Osteocyte (in vitro differentiated cells): ENCODE results near the gene CTDNEP1. TPM values are rescaled to one million over a fixed set of nuclear protein-coding genes. Genes with fewer than 3 reads are reported as not detected.
A peak's percentile ranks its signal among the peaks of the same experiment; 100 is the strongest.

Experiments
- DNase-seq: peaks from one replicate; pipeline ENCODE4 v3.0.0; 2021; ENCODE audit warnings: mixed read lengths; ENCODE audit not compliant: unreplicated experiment; ENCODE audit errors: extremely low spot score
- H3K27ac Mint-ChIP-seq: one replicate; pipeline ENCODE4 v1.8.0; 2021; ENCODE audit warnings: mild to moderate bottlenecking, mixed read lengths; ENCODE audit not compliant: unreplicated experiment
- H3K27me3 Mint-ChIP-seq: one replicate; pipeline ENCODE4 v1.8.0; 2021; ENCODE audit warnings: mixed read lengths; ENCODE audit not compliant: unreplicated experiment
- H3K36me3 Mint-ChIP-seq: one replicate; pipeline ENCODE4 v1.8.0; 2021; ENCODE audit warnings: mixed read lengths; ENCODE audit not compliant: unreplicated experiment
- H3K4me1 Mint-ChIP-seq: one replicate; pipeline ENCODE4 v1.8.0; 2021; ENCODE audit warnings: mixed read lengths; ENCODE audit not compliant: unreplicated experiment
- H3K4me3 Mint-ChIP-seq: one replicate; pipeline ENCODE4 v1.8.0; 2021; ENCODE audit warnings: mild to moderate bottlenecking, moderate library complexity, mixed read lengths; ENCODE audit not compliant: unreplicated experiment
- H3K9me3 Mint-ChIP-seq: one replicate; pipeline ENCODE4 v1.8.0; 2021; ENCODE audit warnings: mixed read lengths; ENCODE audit not compliant: unreplicated experiment
- CTCF ChIP-seq: fragments of 200-600 bp; sonication (generic); IDR thresholded peaks from 2 replicates; pipeline ENCODE4 v1.5.0; 2021; ENCODE audit warnings: antibody characterized with exemption, mild to moderate bottlenecking, moderate library complexity
- total RNA-seq: library from RNA; stranded (reverse); gene quantifications from 2 replicates; pipeline ENCODE4 v1.2.1, GENCODE V29; 2021

Gene CTDNEP1
- total RNA-seq, 1 donor from 2014 or later = 145 TPM

GRCh38 chr17:7224110-7224509 lies 27.4 kb downstream of the CTDNEP1 start:
- TF ChIP-seq CTCF = no peak
- peaks cover 33% of the 10 kb centered on the region for H3K4me1 Mint-ChIP-seq
- no peak overlapping the region for H3K27ac Mint-ChIP-seq
- no peaks in the 10 kb centered on the region for H3K27me3 Mint-ChIP-seq
- H3K36me3 Mint-ChIP-seq = peaks cover 29% of the 10 kb centered on the region
- DNase-seq = no peak
- no peak overlapping the region for H3K4me3 Mint-ChIP-seq
- no peaks in the 10 kb centered on the region for H3K9me3 Mint-ChIP-seq

GRCh38 chr17:7223375-7223774 lies 28.2 kb downstream of the CTDNEP1 start:
- H3K27ac Mint-ChIP-seq = no peak overlapping the region
- DNase-seq = no peak
- H3K36me3 Mint-ChIP-seq = peaks cover 25% of the 10 kb centered on the region
- H3K27me3 Mint-ChIP-seq = no peaks in the 10 kb centered on the region
- H3K9me3 Mint-ChIP-seq = no peaks in the 10 kb centered on the region
- no peak for TF ChIP-seq CTCF
- H3K4me3 Mint-ChIP-seq = no peak overlapping the region
- H3K4me1 Mint-ChIP-seq = peaks cover 38% of the 10 kb centered on the region

- Mint-ChIP-seq H3K4me1 (peaks cover 42% of the 10 kb centered on the region), H3K27ac (no peak overlapping the region)
Observed at GRCh38 chr17:7222972-7223292, 28.6 kb downstream of the CTDNEP1 start.

GRCh38 chr17:7222093-7222971 lies 29.2 kb downstream of the CTDNEP1 start:
- peaks cover 19% of the 10 kb centered on the region for H3K36me3 Mint-ChIP-seq
- no peaks in the 10 kb centered on the region for H3K27me3 Mint-ChIP-seq
- no peak for TF ChIP-seq CTCF
- no peak overlapping the region for H3K27ac Mint-ChIP-seq
- H3K9me3 Mint-ChIP-seq = no peaks in the 10 kb centered on the region
- H3K4me1 Mint-ChIP-seq = peaks cover 47% of the 10 kb centered on the region
- no peak overlapping the region for H3K4me3 Mint-ChIP-seq
- no peak for DNase-seq

More at GRCh38 chr17:7222972-7223292, 28.6 kb downstream of the CTDNEP1 start:
- Mint-ChIP-seq H3K36me3 (peaks cover 20% of the 10 kb centered on the region), H3K4me3 (no peak overlapping the region), H3K9me3 (no peaks in the 10 kb centered on the region), H3K27me3 (no peaks in the 10 kb centered on the region)
- DNase-seq = no peak
- no peak for TF ChIP-seq CTCF

DNA sequence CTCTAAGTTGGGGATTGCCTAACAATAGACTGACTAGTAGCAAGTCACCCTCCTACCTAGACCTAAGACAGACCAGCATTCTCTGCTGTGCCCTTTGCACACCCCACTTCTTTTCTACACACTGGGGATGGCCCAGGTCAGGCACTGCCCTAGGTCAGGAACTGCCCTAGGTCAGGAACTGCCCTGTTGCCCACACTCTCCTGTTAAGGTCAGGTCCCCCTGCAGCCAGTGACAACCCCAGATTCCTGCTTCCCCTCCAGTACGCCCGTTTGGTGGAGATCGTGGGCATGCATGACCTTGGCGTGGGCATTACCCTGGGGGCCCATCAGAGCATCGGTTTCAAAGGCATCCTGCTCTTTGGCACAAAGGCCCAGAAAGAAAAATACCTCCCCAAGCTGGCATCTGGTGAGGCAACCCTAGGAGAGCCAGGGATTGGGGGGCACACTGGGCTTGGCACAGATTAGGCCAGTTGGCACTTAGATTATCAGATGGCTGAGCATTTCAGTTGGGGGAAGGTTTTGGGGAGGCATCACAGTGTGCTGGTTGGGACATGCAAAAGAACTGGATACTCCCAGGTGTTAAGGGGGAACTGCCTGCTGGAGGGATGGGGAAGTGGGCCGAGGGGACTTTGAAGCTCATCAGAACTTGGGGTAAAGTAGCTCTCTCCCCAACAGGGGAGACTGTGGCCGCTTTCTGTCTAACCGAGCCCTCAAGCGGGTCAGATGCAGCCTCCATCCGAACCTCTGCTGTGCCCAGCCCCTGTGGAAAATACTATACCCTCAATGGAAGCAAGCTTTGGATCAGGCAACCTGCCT lies 30.0 kb downstream of the CTDNEP1 start:
- no peaks in the 10 kb centered on the region for H3K9me3 Mint-ChIP-seq
- peak overlapping the region; percentile 99 for H3K27ac Mint-ChIP-seq
- H3K27me3 Mint-ChIP-seq = no peaks in the 10 kb centered on the region
- TF ChIP-seq CTCF = no peak
- H3K36me3 Mint-ChIP-seq = peaks cover 18% of the 10 kb centered on the region
- no peak overlapping the region for H3K4me3 Mint-ChIP-seq
- peaks cover 51% of the 10 kb centered on the region for H3K4me1 Mint-ChIP-seq
- DNase-seq = no peak
